HPDE6-E6E7 (cell line): ENCODE results near the gene TEKT3.

Source experiments
- DNase-seq: peaks from one replicate; pipeline ENCODE4 v3.0.0; 2011; ENCODE audit warnings: missing footprints; ENCODE audit errors: extremely low spot score

TEKT3 gene

GRCh38 chr17:15350777-15351477, 9.5 kb upstream of the TEKT3 start:
- no peak for DNase-seq

DNA sequence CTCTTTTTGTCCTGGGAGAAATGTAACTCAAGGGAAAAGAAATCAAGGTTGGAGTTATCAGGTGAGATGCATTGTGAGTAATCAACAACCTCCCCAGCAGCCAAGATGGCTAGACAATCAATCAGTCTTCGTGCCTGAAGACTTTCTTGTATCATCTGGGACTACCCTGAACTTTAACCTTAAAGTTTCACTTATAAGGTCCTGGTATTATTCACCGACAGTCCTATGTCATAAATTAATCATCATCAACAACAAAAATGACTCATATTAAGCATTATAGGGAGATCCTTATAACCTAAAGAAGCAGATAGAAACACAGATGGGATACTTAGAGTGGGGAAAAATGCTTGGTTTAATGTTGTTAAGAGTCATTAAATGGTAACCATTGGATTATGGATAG, 7.7 kb upstream of the TEKT3 start:
- no peak for DNase-seq

DNA sequence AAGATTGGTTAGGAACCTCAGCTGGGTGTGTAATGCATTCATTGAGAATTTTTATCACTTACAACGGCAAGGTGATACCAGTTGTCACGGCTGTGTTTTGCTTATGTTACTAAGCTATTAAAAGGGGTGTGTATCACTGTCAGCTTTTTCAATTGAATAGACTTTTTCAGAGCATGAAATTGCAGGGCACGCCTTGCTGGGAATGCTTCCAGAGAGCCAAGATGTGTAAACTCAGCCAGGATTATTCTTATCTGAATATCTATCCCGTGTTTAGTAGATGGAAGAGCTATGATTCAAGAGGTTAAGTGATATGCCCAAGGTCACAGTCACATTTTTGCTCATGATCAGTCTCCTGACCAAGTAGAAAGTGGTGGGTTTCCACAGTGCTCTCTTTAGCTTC, 6.6 kb upstream of the TEKT3 start:
- no peak for DNase-seq

GRCh38 chr17:15346066-15346595, 4.7 kb upstream of the TEKT3 start:
- DNase-seq, result no peak

GRCh38 chr17:15343749-15344148, 2.4 kb upstream of the TEKT3 start:
- no peak for DNase-seq

GRCh38 chr17:15342460-15342859, 1.1 kb upstream of the TEKT3 start:
- DNase-seq, result no peak

GRCh38 chr17:15341966-15342365, 569 bp upstream of the TEKT3 start:
- DNase-seq, result no peak

- no peak for DNase-seq
Measured at GRCh38 chr17:15340966-15341365, 431 bp downstream of the TEKT3 start.

DNA sequence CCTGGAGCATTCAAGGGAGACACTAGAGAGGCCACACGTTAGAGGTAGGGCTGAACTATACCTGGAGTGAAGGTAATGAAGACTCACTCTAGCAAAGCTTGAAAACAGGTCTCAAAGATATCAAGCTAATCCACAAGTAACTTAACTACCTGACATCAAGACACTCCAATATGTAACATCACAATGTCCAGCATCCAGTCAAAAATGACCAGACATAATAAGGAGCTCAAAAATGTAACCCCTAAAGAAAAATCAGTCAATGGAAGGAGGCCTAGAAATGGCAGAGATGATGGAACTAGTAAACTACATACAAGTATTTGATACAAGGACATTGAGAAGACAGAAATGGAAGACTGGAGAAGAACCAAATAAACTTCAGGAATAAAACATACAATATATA, 6.0 kb downstream of the TEKT3 start:
- no peak for DNase-seq

DNA sequence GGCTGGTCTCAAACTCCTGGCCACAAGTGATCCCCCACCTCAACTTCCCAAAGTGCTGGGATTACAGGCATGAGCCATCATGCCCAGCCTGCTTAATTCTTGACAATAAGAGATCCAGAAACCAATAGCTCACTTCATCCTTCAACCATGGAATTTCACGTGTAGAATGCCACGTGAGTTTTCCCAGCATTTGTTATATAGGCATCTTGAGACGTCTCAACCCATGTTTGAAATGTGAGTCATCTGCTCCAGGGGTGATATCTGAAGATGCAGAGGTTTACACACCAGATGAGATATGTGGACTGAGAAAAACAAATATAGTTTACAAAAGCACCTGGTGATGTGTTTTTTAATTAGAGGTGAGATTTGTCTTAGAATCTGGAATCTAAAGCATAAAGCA, 7.1 kb downstream of the TEKT3 start:
- DNase-seq, result no peak

GRCh38 chr17:15332338-15332737, 9.1 kb downstream of the TEKT3 start:
- DNase-seq, result no peak

DNA sequence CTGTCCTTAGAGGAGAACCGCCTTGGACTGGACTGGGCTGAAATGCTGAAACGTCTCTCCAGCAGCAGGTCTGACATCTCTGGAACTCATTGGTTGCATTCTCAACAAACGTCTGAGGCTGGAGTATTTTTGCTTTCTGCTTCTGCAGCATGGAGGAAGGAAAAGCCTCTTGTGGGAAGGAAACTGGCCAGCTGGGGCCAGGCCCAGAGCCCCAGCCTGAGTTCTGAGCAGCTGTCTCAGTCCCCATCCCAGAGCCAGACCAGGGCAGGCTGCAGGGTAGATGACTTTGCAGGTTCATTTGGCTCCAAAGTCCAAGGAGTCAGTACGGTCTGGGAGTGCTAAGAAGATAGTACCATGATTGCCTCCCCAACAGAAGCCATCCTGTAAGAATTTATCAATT, 18.3 kb downstream of the TEKT3 start:
- no peak for DNase-seq

DNA sequence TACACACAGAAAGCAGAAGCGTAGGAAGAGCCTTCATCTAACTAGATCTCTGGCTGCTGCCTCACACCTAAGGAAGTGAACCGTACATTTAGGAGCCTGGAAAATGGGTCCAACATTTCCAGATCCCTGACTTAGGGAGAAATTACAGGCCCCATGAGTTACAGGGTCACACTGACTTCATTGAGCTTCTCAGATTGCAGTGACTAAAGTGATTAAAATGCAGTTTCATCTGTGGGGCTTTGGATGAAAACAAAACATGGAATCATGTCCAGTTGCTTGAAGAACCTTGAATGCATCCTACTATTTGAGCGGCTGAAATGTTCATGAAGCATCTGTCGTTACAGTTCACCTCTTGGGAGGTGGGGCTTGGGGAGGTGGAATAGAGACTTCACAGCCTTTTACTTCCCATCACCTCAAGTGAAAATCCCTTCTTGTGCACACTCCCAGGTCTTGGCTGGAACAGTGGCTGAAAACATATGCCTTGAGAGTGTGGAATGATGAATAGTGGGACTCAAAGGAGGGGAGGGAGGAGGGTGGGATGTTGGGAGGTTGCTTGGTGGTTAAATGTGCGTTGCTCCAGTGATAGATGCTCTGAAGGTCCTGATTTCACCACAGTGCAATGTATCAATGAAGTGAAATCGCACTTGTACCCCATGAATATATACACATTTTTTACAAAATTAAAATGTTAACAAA, 19.7 kb downstream of the TEKT3 start:
- DNase-seq, result no peak

GRCh38 chr17:15319452-15320010, 21.9 kb downstream of the TEKT3 start:
- no peak for DNase-seq

- DNase-seq, result no peak
Measured at GRCh38 chr17:15311996-15312395, 29.4 kb downstream of the TEKT3 start.

- DNase-seq, result no peak
Measured at GRCh38 chr17:15309793-15310192, 31.6 kb downstream of the TEKT3 start.

GRCh38 chr17:15309236-15309635, 32.2 kb downstream of the TEKT3 start:
- no peak for DNase-seq

DNA sequence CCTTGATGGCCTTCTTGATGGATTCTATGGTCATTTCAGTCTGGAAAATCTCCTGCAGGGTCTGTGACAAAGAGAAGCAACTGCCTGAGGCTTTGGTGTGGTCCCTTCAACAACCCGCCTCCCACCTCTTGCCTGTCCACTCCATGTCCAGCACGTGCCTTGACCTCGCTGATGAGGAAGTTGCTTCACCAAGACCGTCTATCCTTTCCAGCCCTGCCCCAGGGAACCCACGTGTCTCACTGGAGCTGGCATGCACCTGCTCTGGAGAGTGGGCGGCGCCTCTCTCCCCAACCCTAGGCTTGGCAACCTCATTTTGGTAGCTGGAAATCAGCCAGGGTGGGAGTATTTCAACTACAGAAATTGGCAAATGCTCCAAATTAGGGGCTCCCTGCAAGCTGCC, 32.6 kb downstream of the TEKT3 start:
- no peak for DNase-seq

- no peak for DNase-seq
Measured at GRCh38 chr17:15307710-15308111, 33.7 kb downstream of the TEKT3 start.

DNA sequence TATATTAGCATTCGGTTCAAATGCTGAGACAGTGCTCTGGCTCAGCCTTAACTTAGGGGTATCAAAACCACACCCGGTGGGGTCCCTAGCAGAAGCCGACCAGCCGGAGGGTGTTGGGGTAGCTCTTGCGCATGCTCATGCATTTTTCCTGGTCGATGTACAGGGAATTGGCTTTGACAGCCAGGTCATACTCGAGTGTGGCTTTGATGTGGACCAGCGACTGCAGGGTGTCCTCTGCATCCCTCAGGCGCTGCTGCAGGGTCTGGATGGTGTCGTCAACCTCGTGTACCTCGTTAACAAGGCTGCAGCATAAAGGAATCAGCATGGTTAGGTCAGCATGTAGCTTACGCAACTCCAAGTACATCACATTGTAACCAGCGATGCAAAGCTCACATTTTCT, 37.5 kb downstream of the TEKT3 start:
- DNase-seq, result no peak

DNA sequence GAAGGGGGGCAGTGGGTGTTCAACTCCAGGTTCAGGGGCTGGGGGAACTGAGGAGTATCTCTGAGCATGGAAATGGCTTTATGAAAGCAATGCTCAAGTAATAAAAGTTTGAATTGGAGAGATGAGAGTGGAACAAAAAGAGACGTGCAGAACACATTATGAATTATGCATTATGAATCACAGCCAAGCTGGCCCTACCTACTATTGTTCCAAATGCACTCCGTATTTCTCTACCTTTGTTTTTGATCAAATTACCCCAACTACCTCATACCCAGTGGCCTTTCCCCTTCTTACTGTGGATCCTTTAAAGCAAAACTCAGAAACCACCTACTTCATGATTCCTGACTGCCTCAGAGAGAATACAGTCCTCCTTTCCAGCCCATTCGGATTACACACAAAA, 38.1 kb downstream of the TEKT3 start:
- DNase-seq, result no peak

- DNase-seq, result no peak
Measured at GRCh38 chr17:15301845-15302244, 39.6 kb downstream of the TEKT3 start.

DNA sequence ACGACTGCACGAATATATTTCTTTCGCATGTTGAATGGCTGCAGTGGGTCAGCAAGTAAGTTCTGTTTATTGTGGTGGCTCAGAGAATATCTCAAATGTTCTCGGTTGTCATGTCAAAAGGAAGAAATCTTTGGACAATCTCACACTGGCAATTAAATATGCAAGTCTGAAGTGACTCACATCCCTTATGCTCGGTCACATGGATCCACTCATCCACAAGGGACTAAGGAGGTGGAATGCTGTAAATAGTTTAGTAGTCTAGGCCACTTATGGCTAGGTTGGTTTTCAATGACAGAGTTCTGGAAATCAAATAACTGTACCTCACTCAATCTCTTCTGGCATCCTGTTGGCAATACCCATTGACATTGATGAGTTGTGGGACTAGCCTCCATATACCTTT, 43.2 kb downstream of the TEKT3 start:
- no peak for DNase-seq
